ENCODE results near the gene FOXO3.
A peak's percentile ranks its signal among the peaks of the same experiment; 100 is the strongest.

FOXO3 gene

GRCh38 chr6:108665495-108666196, 104.9 kb downstream of the FOXO3 start:
- H3K9me3 ChIP-seq (ENCODE audit: control insufficient read depth, low read length), result no peaks in the 10 kb centered on the region
- no peak overlapping the region for H3K9ac ChIP-seq (ENCODE audit: low read length)
- H2AK5ac ChIP-seq (ENCODE audit: low read length, severe bottlenecking), result no peak overlapping the region
- H3K4me2 ChIP-seq (ENCODE audit: low read length, poor library complexity, severe bottlenecking), result no peak overlapping the region
- H3K4me3 ChIP-seq (ENCODE audit: insufficient read depth in 1 of 2, low read depth in 1 of 2, low read length in 2 of 2), result no peak overlapping the region
- H3K36me3 ChIP-seq (ENCODE audit: control insufficient read depth in 1 of 2, insufficient read depth in 2 of 2, low read depth in 1 of 2, low read length in 2 of 2), result peaks cover 13 to 31% of the 10 kb centered on the region in 2 experiments
- no peak overlapping the region for H3K4ac ChIP-seq (ENCODE audit: low read depth in 1 of 2, low read length in 2 of 2)
- no peak overlapping the region for H4K91ac ChIP-seq (ENCODE audit: low read length)
- no peak overlapping the region for H4K8ac ChIP-seq (ENCODE audit: low read length)
- no peak overlapping the region for H2BK15ac ChIP-seq (ENCODE audit: low read depth, poor library complexity, severe bottlenecking)
- WGBS, result 100% methylated on average over 1 of the region's 3 CpGs
- no peak overlapping the region for H3K14ac ChIP-seq (ENCODE audit: low read length in 2 of 2)
- no peak overlapping the region for H2BK12ac ChIP-seq (ENCODE audit: low read length in 2 of 2)
- H3K4me1 ChIP-seq (ENCODE audit: control insufficient read depth, insufficient read depth, low read depth, low read length), result peaks cover 5% of the 10 kb centered on the region
- H2AFZ ChIP-seq (ENCODE audit: low read depth, low read length), result no peak overlapping the region
- H2BK120ac ChIP-seq (ENCODE audit: low read depth, low read length), result no peak overlapping the region
- H3K27me3 ChIP-seq (ENCODE audit: control insufficient read depth in 1 of 2, insufficient read depth in 1 of 2, low read length in 2 of 2), result no peaks in the 10 kb centered on the region
- no peak overlapping the region for H3K27ac ChIP-seq (ENCODE audit: low read length, poor library complexity, severe bottlenecking)
- H3K18ac ChIP-seq (ENCODE audit: low read depth in 1 of 2, low read length in 2 of 2), result no peak overlapping the region
- H3K79me1 ChIP-seq (replicated peaks; ENCODE audit: low read length, poor library complexity, severe bottlenecking), result peaks cover 23% of the 10 kb centered on the region
- no peak overlapping the region for H3K23ac ChIP-seq (ENCODE audit: low read length in 2 of 2)
- DNase-seq, result no peak
- H2BK5ac ChIP-seq (ENCODE audit: low read depth, low read length, poor library complexity, severe bottlenecking), result no peak overlapping the region

- H2AFZ ChIP-seq (ENCODE audit: low read depth, low read length), result no peak overlapping the region
- H2AK5ac ChIP-seq (ENCODE audit: low read length, severe bottlenecking), result no peak overlapping the region
- H3K4me2 ChIP-seq (ENCODE audit: low read length, poor library complexity, severe bottlenecking), result no peak overlapping the region
- H3K9me3 ChIP-seq (ENCODE audit: control insufficient read depth, low read length), result no peaks in the 10 kb centered on the region
- H2BK5ac ChIP-seq (ENCODE audit: low read depth, low read length, poor library complexity, severe bottlenecking), result no peak overlapping the region
- no peak overlapping the region for H3K4me3 ChIP-seq (ENCODE audit: insufficient read depth in 1 of 2, low read depth in 1 of 2, low read length in 2 of 2)
- no peak overlapping the region for H4K8ac ChIP-seq (ENCODE audit: low read length)
- 88% methylated on average over 4 of the region's 4 CpGs for WGBS
- no peak overlapping the region for H2BK120ac ChIP-seq (ENCODE audit: low read depth, low read length)
- H3K27ac ChIP-seq (ENCODE audit: low read length, poor library complexity, severe bottlenecking), result no peak overlapping the region
- no peak overlapping the region for H3K14ac ChIP-seq (ENCODE audit: low read length in 2 of 2)
- no peak for DNase-seq
- no peak overlapping the region for H3K4ac ChIP-seq (ENCODE audit: low read depth in 1 of 2, low read length in 2 of 2)
- H2BK12ac ChIP-seq (ENCODE audit: low read length in 2 of 2), result no peak overlapping the region
- H2BK15ac ChIP-seq (ENCODE audit: low read depth, poor library complexity, severe bottlenecking), result no peak overlapping the region
- no peaks in the 10 kb centered on the region for H3K27me3 ChIP-seq (ENCODE audit: control insufficient read depth in 1 of 2, insufficient read depth in 1 of 2, low read length in 2 of 2)
- H3K9ac ChIP-seq (ENCODE audit: low read length), result no peak overlapping the region
- peaks cover 5% of the 10 kb centered on the region for H3K4me1 ChIP-seq (ENCODE audit: control insufficient read depth, insufficient read depth, low read depth, low read length)
- H3K23ac ChIP-seq (ENCODE audit: low read length in 2 of 2), result no peak overlapping the region
- H3K18ac ChIP-seq (ENCODE audit: low read depth in 1 of 2, low read length in 2 of 2), result no peak overlapping the region
- H3K79me1 ChIP-seq (replicated peaks; ENCODE audit: low read length, poor library complexity, severe bottlenecking), result peaks cover 26% of the 10 kb centered on the region
- peaks cover 13 to 31% of the 10 kb centered on the region in 2 experiments for H3K36me3 ChIP-seq (ENCODE audit: control insufficient read depth in 1 of 2, insufficient read depth in 2 of 2, low read depth in 1 of 2, low read length in 2 of 2)
- no peak overlapping the region for H4K91ac ChIP-seq (ENCODE audit: low read length)
Measured at GRCh38 chr6:108666656-108667260, 106.0 kb downstream of the FOXO3 start.

GRCh38 chr6:108667993-108668392, 107.3 kb downstream of the FOXO3 start:
- H3K27ac ChIP-seq (ENCODE audit: low read length, poor library complexity, severe bottlenecking), result no peak overlapping the region
- no peak overlapping the region for H4K8ac ChIP-seq (ENCODE audit: low read length)
- H4K91ac ChIP-seq (ENCODE audit: low read length), result no peak overlapping the region
- no peak overlapping the region for H2BK5ac ChIP-seq (ENCODE audit: low read depth, low read length, poor library complexity, severe bottlenecking)
- WGBS, result 69% methylated on average over 7 of the region's 7 CpGs
- H3K27me3 ChIP-seq (ENCODE audit: control insufficient read depth in 1 of 2, insufficient read depth in 1 of 2, low read length in 2 of 2), result no peaks in the 10 kb centered on the region
- peaks cover 30% of the 10 kb centered on the region for H3K79me1 ChIP-seq (replicated peaks; ENCODE audit: low read length, poor library complexity, severe bottlenecking)
- no peak overlapping the region for H3K14ac ChIP-seq (ENCODE audit: low read length in 2 of 2)
- peaks cover 6% of the 10 kb centered on the region for H3K4me1 ChIP-seq (ENCODE audit: control insufficient read depth, insufficient read depth, low read depth, low read length)
- H2AFZ ChIP-seq (ENCODE audit: low read depth, low read length), result no peak overlapping the region
- no peak overlapping the region for H2BK15ac ChIP-seq (ENCODE audit: low read depth, poor library complexity, severe bottlenecking)
- no peak overlapping the region for H2AK5ac ChIP-seq (ENCODE audit: low read length, severe bottlenecking)
- no peak overlapping the region for H3K9ac ChIP-seq (ENCODE audit: low read length)
- H3K23ac ChIP-seq (ENCODE audit: low read length in 2 of 2), result no peak overlapping the region
- H3K4me3 ChIP-seq (ENCODE audit: insufficient read depth in 1 of 2, low read depth in 1 of 2, low read length in 2 of 2), result no peak overlapping the region
- H3K36me3 ChIP-seq (ENCODE audit: control insufficient read depth in 1 of 2, insufficient read depth in 2 of 2, low read depth in 1 of 2, low read length in 2 of 2), result peaks cover 13 to 31% of the 10 kb centered on the region in 2 experiments
- no peaks in the 10 kb centered on the region for H3K9me3 ChIP-seq (ENCODE audit: control insufficient read depth, low read length)
- H3K4me2 ChIP-seq (ENCODE audit: low read length, poor library complexity, severe bottlenecking), result no peak overlapping the region
- H2BK120ac ChIP-seq (ENCODE audit: low read depth, low read length), result no peak overlapping the region
- no peak overlapping the region for H3K4ac ChIP-seq (ENCODE audit: low read depth in 1 of 2, low read length in 2 of 2)
- no peak overlapping the region for H3K18ac ChIP-seq (ENCODE audit: low read depth in 1 of 2, low read length in 2 of 2)
- DNase-seq, result peak; percentile 43
- H2BK12ac ChIP-seq (ENCODE audit: low read length in 2 of 2), result no peak overlapping the region

- H4K91ac ChIP-seq (ENCODE audit: low read length), result no peak overlapping the region
- no peak overlapping the region for H2BK120ac ChIP-seq (ENCODE audit: low read depth, low read length)
- H3K18ac ChIP-seq (ENCODE audit: low read depth in 1 of 2, low read length in 2 of 2), result no peak overlapping the region
- no peak overlapping the region for H3K4me3 ChIP-seq (ENCODE audit: insufficient read depth in 1 of 2, low read depth in 1 of 2, low read length in 2 of 2)
- no peaks in the 10 kb centered on the region for H3K9me3 ChIP-seq (ENCODE audit: control insufficient read depth, low read length)
- H3K4ac ChIP-seq (ENCODE audit: low read depth in 1 of 2, low read length in 2 of 2), result no peak overlapping the region
- no peak overlapping the region for H3K14ac ChIP-seq (ENCODE audit: low read length in 2 of 2)
- no peak overlapping the region for H3K9ac ChIP-seq (ENCODE audit: low read length)
- no peak overlapping the region for H4K8ac ChIP-seq (ENCODE audit: low read length)
- H2AK5ac ChIP-seq (ENCODE audit: low read length, severe bottlenecking), result no peak overlapping the region
- no peak overlapping the region for H2BK12ac ChIP-seq (ENCODE audit: low read length in 2 of 2)
- H3K23ac ChIP-seq (ENCODE audit: low read length in 2 of 2), result no peak overlapping the region
- H3K27me3 ChIP-seq (ENCODE audit: control insufficient read depth in 1 of 2, insufficient read depth in 1 of 2, low read length in 2 of 2), result no peaks in the 10 kb centered on the region
- H2AFZ ChIP-seq (ENCODE audit: low read depth, low read length), result no peak overlapping the region
- H3K36me3 ChIP-seq (ENCODE audit: control insufficient read depth in 1 of 2, insufficient read depth in 2 of 2, low read depth in 1 of 2, low read length in 2 of 2), result peaks cover 8 to 25% of the 10 kb centered on the region in 2 experiments
- no peak overlapping the region for H3K27ac ChIP-seq (ENCODE audit: low read length, poor library complexity, severe bottlenecking)
- peaks cover 5% of the 10 kb centered on the region for H3K4me1 ChIP-seq (ENCODE audit: control insufficient read depth, insufficient read depth, low read depth, low read length)
- H3K4me2 ChIP-seq (ENCODE audit: low read length, poor library complexity, severe bottlenecking), result no peak overlapping the region
- DNase-seq, result no peak
- H2BK5ac ChIP-seq (ENCODE audit: low read depth, low read length, poor library complexity, severe bottlenecking), result no peak overlapping the region
- H2BK15ac ChIP-seq (ENCODE audit: low read depth, poor library complexity, severe bottlenecking), result no peak overlapping the region
- H3K79me1 ChIP-seq (replicated peaks; ENCODE audit: low read length, poor library complexity, severe bottlenecking), result peaks cover 32% of the 10 kb centered on the region
- 95% methylated on average over 1 of the region's 1 CpG for WGBS
Measured at GRCh38 chr6:108669673-108670072, 109.0 kb downstream of the FOXO3 start.
